NCI-H2107 (cell line): ENCODE results near the gene PGRMC2.

Experiments used
- DNase-seq: peaks from one replicate; lab custom pipeline; 2025; lab: John Stamatoyannopoulos, UW

Gene PGRMC2

DNA sequence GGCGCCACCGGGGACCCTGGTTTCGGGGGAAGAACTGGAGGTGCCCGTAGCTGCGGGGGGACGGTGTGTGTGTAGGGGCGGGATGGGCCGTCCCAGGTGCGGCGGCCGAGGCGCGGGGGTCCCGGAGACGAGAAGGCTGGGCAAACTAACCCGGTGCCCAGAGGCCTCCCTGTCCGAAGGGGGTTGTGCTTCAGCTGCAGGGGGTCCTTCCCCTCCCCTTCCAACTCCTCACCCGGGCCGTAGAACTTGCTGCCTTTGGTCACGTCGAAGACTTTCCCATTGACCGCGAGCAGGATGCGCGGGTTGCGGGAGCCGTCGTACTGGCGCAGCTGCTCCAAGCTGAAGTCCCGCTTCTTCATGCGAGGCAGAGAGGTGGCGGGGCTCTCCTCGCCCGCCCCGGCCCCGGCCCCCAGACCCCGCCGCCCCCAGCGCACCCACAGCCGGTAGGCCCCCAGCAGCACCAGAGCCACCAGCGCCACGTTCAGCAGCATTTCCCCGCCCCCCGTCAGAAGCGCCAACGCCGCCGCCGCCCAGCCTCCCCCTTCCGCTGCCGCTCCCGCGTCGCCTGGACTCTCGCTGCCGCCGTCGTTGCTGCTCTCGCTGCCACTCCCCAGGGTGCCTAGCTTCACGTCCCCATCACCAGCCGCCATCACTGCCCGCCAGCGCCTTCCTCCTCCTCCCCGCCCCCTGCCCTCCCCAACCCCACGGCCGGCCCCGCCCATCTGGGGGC, at the start of gene PGRMC2:
PGRMC2 (minus strand) TSS at position 673 of the 730 bp plus-strand sequence; CDS start at position 650, 23 bp downstream.
- no peak for DNase-seq

DNA sequence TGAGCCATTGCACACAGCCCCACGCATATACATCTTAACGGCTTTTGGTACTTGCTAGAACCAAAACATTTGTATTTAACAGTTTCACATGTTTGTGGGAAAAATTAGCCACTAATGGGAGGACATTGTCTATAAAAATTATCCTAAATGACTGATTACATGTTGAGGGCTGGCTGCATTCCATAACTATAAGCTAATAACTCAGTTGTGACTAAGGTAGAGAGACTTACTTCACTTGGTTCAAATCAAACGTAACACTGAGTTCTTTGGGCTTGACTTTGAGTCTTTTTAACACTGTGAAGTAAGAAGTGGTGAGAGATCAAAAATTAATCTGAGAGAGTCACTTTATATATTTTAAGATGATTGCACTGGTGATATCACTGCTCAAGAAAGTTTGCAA, 47.9 kb upstream of the PGRMC2 start:
- no peak for DNase-seq

DNA sequence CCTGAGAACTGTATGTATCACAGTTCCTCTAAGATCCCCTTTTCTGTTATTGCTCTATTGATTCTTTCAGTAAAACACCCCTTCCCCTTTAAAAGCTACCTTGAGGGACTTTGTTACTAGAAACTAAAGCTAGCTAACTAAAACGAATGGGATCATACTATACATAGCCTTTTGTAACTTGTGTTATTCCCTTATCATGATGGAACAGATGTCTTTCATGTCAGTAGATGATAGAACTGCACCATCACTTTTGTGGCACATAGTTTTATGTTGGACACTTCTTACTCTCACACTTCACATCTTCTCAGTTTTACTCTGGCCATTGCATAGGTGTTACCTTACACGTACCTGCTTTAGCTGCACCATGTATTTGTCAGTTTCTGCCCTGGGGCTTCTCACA, 46.6 kb upstream of the PGRMC2 start:
- no peak for DNase-seq

DNA sequence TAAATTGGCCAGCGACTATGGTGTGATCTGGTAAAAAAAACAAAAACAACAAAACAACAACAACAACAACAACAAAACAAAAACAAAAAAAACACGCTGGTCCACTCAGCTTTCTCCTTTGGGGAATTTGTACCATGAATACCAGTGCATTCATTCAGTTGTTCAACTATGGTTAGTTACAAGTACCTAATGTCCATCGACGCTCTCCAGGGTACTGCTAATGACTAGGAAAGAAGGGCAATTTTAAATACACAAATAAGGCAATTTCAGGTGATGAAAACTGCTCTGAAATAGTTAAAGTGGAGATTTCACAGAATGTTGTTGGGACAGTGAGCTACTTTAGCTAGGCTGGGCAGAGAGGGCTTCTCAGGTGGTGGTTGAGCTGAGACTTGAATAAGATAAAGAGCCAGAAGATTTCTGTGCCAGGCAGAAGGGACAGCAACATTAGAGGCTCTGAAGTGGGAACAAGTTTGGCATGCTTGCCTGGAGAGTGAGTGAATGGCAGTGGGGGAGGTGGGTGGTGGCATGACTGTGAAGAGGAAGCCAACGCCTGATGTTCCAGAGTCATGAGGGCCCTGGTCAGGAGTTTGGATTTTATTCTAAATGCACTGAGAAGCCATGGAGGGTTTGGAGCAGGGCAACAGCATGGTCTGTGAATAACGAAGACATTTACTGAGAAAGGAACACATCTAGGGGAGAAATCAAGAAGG, 45.9 kb upstream of the PGRMC2 start:
- no peak for DNase-seq

DNA sequence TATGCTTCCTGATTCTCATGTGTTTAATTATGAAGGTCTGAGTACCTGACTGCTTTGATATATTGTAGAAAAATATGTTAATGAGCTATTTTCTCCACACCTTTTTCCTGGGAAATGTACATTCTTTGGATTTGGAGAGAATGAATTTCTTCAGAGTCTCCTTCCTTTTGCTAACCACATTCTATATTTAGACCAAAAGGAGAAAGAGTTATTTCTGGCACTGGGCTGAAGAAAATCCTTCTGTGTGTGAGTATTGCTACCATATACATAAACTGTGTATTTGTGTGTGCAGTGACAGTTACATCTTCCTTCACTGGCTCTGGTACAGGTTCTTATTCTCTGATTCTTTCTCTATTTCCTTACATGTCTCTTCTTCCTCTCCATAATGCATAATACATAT, 44.5 kb upstream of the PGRMC2 start:
- DNase-seq = no peak

GRCh38 chr4:128329638-128330037, 42.0 kb upstream of the PGRMC2 start:
- DNase-seq = no peak

DNA sequence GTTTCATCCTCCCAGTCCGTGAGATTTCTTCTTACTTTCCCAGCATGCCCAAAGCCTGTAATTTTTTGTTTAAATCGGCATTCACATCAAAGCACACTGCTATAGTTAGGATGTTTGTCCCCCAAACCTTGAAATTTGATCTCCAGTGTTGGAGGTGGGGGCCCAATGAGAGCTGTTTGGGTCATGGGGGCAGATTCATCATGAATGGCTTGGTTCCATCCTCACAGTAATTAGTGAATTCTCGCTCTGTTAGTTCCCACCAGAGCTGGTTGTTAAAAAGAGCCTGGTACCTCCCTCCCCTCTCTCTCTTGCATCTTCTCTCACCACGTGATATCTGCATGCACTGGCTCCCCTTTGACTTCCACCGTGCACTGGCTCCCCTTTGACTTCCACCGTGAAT, 40.5 kb upstream of the PGRMC2 start:
- no peak for DNase-seq

DNA sequence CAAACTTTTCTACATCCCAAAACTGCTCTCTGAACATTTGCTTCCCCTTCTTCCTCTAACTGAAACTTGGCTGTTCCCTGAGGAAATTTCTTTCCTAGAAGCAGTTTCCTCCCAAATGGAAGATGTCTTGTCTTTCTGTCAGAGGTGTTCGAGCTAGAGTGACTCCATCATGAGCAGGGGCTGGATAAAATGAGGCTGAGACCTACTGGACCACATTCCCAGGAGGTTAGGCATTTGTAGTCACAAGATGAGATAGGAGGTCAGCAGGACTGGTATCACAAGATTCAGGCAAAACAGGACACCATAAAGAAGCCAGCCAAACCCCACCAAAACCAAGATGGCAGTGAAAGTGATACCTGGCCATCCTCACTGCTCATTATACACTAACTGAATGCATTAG, 35.8 kb upstream of the PGRMC2 start:
- DNase-seq = no peak

DNA sequence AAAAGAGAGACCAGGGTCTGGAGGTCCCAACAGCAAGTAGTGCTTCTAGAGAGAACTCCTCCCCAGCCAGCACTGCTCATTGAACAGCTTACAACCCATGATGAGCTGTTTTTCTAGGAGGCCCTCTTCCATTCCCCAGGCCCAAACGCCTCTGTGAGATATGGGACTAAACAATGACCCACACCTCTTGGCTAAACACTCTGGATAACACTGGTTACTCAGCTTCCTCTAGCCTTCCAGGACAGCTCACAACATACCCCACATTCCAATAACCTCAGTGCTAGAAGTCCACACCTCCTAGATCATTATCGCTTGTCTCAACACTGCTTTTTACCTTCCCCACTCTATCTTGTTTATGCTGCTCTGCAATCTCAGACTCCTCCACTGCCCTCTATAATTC, 35.4 kb upstream of the PGRMC2 start:
- no peak for DNase-seq

DNA sequence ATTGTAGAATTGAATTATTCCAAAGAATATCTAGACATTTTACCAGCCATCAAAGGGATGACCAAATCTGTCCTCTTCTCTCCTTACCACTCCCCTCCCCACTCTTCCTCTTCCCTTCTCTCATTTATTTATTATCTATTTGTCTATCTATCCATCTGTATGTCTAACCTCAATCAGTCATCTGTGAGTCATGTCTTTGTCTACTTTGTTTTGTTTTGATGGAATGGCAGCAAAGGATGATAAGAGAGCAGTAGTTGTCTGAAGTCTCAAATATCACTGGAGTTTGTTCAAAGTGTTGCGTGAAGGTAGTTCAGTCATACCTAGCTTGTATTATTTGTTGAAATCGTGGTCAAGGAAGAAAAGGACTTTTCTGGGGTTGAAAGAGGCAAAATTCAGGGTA, 34.7 kb upstream of the PGRMC2 start:
- no peak for DNase-seq

DNA sequence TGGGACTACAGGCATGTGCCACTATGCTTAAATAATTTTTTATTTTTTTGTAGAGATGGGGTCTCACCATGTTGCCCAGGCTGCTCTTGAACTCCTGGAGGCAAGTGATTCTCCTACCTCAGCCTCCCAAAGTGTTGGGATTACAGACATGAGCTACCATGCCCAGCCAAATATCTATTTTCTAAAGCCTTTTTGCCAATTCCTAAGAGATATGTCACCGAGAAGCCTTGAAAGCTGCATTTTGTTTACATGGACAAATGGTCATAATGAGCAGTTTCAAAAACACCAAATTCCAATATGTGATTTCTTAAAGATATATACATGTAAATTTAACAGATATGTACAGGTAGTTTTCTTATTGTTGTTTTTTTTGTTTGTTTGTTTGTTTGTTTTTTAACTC, 33.0 kb upstream of the PGRMC2 start:
- DNase-seq = no peak

DNA sequence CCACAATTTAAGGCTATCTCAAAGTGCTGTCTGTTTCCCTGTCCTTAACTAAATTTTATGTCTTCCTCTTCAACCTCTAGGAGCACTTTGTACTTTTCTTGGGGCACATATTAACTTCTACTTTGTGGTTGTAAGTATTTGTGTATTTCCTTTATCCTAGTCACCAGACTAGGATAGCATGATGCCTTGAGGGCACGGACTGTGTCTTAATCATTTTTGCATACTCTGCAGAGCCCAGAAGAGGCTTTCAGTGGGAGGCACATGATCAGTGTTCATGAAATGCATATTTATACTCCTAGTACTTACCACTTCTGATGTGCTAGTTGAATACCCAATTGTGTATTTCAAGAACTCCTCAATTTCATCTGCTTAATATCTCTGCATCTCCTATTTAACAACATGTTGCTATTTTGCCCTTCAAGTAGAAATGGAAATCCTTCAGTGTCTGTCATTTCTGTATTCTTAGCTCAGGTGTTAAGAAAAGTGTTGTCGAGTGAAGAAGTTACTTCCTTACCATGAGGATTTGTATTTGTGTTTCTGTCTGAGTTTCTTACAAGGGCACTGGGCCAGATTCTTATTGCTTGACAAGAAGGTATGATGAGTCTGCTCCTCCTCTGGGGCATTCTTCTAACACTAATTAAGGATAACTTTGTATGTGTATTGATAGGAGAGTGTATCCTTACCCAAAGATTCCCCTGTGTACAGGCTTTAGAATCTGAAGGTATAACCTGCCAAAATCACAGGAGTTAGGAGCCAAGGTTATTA, 28.3 kb upstream of the PGRMC2 start:
- no peak for DNase-seq

DNA sequence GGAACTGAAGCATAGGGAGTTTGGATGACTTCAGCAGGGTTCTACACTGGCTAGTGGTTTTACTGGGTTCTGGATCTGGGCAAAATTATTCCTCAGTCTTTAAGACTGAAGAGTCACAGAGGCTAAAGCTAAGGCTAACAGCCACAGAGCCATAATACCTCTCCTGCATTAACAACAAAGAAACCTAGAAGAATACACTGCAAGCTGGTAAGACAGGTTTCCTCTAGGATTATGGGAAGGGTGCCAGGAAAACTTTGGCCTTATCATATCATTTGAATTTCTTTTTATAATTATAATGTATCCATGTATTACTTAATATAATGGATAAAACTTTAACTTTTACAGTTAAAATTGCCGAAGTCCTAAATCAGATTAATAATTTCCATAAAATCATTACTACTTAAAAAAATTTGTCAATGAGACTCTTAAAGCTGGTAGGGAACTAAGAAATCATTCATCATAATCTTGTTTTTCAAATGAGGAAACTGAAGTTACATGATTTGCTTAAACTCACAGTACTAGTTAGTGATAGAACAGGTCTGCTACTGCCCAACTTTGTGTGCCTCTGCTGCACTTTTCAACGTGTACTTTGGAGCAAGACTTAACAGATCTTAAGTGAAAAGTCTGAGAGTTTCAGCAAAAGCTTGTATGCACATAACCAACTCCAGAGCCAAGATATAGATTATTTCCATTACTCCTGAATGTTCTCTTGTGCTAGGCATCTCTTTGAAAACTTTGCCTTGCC, 24.2 kb upstream of the PGRMC2 start:
- DNase-seq = no peak

- DNase-seq = no peak
These were observed 22.7 kb upstream of the PGRMC2 start for GRCh38 chr4:128310266-128310697.

- no peak for DNase-seq
These were observed 22.0 kb upstream of the PGRMC2 start for GRCh38 chr4:128309585-128309984.

GRCh38 chr4:128308986-128309385, 21.4 kb upstream of the PGRMC2 start:
- DNase-seq = no peak

DNA sequence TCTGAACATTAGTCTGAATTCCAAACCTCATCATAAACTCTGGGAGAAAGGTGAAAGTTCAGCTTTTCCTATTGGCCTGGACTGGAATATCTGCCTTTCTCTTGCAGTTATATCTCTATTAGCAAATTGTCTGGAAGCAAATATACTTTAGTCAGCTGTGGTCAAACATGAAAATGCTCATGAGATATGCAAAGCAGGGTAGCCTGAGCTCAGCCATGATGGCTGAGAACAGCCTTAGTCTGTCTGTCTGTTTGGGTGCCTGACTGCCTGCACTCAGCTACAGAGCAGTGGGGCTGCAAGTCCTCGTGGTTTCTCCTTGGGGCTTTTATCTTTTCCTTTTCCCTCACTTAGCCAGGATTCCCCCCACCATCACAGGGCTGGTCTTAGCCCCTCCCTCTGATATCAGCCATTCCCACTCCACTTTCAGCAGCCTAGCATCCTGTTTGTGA, 19.5 kb upstream of the PGRMC2 start:
- no peak for DNase-seq

DNA sequence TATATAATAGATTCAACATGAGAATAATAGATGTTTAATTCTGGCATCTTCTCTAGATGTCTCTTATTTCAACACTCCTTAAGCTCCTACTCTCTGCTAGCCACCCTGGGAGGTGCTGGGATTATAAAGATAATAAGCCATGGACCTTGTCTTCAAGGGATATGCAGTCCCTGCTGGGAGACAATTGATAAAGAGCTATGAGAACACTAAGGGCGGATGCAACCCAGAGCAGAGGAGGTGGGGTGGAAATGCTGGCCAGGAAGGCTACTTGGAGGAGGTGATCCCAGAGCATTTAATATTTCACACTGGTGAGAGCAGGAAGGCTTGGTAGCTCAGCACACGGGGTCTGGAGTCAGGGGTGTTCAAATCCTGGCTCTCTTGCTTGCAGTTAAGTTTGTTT, 18.3 kb upstream of the PGRMC2 start:
- no peak for DNase-seq

GRCh38 chr4:128303986-128304385, 16.4 kb upstream of the PGRMC2 start:
- no peak for DNase-seq

DNA sequence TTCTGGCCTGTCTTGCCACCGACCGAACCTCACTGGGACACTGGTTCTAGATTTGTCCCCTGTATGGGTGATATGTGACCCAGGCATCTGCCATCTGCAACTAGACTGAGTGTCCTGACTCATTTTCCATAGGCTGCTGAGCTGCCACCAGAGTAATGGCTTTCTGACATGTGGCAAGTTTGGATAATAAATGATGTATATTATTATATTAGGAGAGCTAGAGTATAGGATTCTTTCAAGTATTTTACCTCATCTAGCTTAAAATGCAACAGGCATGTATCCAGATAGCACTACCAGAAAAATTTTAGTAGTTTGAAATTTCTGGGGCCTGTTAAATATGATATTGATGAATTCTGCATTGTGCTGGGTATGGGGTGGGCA, 15.8 kb upstream of the PGRMC2 start:
- DNase-seq = no peak

- no peak for DNase-seq
These were observed 14.4 kb upstream of the PGRMC2 start for GRCh38 chr4:128301979-128302378.

DNA sequence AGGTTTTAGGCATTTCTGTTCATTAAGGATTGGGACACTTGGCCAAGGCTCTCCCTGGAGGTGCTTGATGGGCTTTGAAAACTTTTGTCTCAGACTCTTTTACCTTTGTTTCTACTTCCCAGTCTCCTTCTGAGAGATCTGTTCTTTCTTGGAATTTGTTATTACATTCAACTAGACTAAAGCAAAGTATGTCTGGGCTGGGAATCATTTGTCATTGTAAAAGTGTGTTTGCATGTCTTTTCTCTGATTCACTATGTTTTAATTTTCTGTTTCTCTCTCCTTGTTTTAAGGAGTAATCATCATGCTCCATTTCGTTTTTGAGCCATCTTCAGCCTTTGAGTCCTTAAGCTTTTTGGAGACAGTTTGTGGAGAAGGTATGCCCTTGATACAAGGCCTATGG, 12.2 kb upstream of the PGRMC2 start:
- DNase-seq = no peak
